Activated naive CD4-positive, alpha-beta T cell (primary cell): ENCODE data around the gene GIGYF2.

Source experiments
- DNase-seq, 4 experiments: peaks; one replicate each; lab custom pipeline; 2025; lab: John Stamatoyannopoulos, UW

GIGYF2 gene

GRCh38 chr2:232869138-232870017 is 172.2 kb downstream of the GIGYF2 start:
- DNase-seq: no peak

- DNase-seq: no peak
Measured at GRCh38 chr2:232870018-232870765, 173.1 kb downstream of the GIGYF2 start, which contains the start of gene SNORC. Gene SNORC (plus strand): TSS chr2:232870264. CDS start chr2:232870342, 78 bp downstream.

DNA sequence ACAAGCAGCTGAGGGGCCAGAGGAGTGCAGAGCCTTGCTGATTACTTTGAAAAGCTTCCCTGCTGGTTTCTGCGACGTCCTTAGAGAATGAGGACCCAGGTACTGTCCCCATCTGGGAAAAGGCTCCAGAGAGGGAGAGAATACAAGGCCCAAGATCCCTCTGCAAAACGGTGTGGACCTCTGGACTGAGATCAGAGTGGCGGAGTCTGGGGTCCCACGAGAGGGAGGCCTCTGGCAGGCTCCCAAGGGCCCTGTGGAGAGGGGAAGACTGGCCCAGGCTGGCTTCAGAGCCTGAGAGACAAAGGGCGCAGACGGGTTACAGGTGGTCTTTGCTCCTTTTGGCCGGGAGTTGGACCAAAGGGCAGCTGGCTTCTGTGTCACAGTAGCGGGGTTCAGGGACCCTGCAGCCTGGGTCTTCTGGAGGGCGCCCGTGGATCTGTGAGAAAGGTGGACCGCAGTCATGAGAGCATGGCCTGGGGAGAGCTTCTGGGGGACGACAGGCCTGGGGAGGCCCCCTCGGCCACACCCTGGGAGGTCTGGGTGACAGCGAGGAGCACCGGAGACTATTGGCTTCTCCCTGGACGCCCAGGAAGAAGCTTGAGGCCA is 173.7 kb downstream of the GIGYF2 start:
- DNase-seq: no peak

DNA sequence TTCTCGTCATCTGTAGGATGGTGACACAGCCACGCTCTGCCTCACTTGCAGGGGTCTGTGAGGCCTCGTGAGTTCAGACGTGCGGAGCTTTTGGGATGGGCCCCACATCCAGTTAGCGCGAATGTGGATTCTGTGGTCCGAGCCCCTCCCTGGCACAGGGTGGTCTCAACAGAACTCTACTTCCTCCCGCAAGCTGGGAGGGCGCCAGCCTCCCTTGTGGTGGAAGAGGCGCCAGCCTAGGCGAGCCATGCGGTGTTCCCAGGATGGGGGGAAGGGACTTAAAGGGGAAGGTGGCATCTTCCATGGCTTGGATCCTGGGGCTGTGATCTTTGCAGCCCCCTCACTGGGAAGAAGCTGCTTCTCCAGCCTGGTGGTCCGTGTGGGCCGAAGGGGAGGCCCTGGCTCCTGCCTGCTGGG is 174.3 kb downstream of the GIGYF2 start:
- DNase-seq: no peak

GRCh38 chr2:232871835-232872736 is 175.0 kb downstream of the GIGYF2 start:
- DNase-seq: no peak

- no peak for DNase-seq
Measured at GRCh38 chr2:232872826-232873225, 175.7 kb downstream of the GIGYF2 start.

- no peak for DNase-seq
Measured at GRCh38 chr2:232873292-232873908, 176.3 kb downstream of the GIGYF2 start.

DNA sequence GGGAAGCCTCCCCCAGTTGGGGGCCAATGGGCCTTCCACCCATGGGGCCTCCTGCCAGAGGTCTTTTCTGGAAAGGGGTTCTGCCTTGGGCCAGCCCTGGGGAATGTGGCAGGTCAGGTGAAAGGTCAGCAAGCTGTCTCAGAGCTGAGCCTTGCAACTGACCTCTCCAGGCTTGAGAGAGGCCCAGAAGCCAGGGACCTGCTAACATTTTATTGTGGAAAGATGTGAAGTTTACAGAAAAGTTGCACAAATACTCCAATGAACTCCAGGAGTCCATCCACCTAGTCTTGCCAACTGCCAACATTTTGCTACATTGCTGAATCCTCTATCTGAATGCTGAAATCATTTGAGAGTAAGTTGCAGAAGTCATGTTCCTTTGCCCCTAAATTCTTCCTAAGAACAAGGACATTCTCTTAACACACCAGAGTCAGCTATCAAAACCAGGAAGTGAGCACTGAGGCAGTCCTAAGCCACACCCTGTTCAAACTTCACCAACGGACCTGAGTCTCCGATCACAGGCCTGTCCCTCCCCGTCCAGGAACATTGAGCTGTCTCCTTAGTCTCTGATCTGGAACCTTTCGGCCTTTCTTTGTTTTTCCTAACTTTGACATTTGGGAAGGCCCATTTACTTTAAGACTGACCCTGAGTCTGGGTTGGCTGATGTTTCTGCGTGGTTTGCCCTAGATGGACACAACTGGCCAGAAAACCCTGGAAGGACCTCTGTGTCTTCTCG is 176.9 kb downstream of the GIGYF2 start:
- DNase-seq: no peak

DNA sequence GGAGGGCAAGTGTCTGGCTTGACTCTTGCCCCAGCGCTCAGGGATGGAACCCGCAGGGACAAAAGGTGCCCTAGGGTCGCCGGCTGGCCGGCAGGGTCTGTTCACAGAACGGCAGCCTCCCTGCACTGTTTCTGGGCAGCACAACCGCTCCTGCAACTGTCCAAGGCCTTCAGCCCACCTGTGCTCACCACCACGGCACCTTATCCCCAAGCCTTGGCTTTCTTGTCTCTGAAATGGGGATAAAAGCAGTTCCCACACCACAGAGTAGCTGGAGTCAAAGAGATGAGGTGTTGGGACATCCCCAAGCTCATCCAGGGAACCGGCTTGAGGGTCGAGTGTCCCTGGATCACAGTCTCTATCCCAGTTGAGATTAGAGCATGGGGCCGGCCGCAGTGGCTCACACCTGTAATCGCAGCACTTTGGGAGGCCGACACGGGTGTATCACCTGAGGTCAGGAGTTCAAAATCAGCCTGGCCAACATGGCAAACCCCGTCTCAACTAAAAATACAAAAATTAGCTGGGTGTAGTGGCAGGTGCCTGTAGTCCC is 177.6 kb downstream of the GIGYF2 start:
- no peak for DNase-seq

DNA sequence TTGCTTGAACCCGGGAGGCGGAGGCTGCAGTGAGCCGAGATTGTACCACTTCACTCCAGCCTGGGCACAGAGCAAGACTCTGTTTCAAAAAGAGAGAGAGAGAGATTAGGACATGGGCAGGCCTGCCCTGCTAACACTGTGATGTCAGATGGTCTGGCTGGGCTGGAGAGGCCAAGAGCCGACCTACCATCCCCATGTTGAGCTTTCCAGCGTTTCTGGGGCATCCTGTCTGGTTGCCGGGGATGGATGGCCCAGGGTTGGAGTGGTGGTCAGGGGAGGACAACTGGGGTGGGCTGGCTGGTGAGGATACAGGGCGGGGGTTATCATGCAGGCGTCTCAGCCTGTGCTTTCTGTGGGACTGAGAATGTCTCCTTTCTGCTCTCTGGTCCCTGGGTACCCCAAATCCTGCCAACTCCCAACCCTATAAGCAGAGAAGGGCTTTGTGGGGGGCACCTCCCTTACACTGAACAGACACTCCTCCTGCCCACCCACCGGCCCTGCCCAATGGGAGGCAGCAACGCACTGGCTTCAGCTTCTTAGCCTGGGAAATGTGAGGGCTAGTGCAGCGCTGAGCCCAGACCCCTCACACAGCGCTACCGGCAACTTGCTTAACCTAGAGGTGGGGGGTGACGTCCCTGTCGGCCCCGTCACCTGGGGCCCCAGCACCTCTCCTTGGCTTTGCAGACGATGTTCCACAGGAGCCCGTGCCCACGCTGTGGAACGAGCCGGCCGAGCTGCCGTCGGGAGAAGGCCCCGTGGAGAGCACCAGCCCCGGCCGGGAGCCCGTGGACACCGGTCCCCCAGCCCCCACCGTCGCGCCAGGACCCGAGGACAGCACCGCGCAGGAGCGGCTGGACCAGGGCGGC is 178.4 kb downstream of the GIGYF2 start:
- no peak for DNase-seq

GRCh38 chr2:232876161-232876977 is 179.2 kb downstream of the GIGYF2 start:
- DNase-seq: no peak

GRCh38 chr2:232876978-232877441 is 179.9 kb downstream of the GIGYF2 start:
- DNase-seq: no peak

DNA sequence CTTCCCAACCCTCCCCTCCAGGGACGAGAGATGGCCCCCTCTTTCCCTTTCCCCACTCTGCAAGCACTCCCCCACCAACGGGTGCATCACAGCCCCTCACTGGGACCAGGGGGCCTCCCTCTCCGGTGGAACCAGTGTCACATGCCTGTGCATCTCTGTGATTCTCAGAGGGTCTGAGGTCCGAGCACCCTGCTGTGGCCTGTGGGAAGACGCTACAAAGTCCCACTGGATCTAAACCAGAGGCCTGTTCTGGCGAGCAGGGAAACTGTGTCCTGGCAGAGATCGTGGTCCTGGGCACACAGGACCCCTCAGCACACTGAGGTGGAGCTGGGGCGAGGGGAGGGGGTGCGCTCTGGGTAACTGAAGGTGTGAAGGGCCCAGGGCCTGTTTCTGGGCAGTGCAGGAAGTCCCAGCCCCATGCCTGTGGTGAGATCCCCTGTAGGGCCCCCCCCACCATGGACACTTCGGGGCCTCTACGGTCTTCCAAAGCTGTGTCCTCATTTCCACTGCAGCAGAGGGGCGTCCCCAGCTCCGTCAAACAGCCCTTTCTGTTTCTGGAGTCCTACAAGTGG is 180.9 kb downstream of the GIGYF2 start:
- no peak for DNase-seq

- no peak for DNase-seq
Measured at GRCh38 chr2:232878855-232879617, 181.9 kb downstream of the GIGYF2 start.

DNA sequence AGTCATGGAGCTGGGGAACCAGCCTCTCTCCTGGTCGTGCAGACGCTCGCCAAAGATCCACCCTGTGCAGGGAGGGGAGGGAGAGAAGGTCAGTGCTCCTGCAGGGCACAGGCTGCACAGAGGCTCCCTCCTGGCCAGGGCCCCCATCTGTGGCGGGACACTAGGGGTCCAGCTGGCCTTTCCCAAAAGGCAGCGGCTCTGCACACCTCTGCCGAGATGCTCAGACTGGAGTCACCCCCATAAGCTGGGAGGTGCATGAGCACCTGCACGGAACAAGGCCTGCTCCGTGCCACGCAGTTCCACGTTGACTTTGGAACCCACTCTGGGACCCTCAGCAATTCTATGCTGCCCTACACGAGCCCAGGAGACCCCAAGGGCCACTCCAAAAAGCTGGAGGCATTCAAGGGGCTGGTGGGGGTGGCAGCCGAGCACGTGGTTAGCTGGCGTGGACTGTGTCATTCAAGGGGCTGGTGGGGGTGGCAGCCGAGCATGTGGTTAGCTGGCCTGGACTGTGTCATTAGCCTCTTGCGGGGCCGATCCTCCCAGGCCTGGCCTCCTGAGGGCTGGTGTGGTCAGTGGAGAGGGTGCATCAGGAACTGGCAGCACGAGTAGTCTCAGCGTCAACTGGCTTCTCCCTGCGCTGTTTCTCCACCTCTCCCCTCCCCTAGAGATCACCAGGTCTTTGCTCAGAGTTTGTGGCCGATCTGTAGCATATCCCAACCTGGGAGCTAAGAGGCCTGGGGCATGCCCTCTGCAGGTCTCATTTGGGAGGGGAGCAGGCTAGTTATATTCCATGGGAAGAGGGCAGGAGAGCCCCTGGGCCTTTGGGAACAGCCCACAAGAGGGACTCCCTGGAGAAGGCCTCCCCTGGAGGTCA is 182.7 kb downstream of the GIGYF2 start:
- no peak for DNase-seq

DNA sequence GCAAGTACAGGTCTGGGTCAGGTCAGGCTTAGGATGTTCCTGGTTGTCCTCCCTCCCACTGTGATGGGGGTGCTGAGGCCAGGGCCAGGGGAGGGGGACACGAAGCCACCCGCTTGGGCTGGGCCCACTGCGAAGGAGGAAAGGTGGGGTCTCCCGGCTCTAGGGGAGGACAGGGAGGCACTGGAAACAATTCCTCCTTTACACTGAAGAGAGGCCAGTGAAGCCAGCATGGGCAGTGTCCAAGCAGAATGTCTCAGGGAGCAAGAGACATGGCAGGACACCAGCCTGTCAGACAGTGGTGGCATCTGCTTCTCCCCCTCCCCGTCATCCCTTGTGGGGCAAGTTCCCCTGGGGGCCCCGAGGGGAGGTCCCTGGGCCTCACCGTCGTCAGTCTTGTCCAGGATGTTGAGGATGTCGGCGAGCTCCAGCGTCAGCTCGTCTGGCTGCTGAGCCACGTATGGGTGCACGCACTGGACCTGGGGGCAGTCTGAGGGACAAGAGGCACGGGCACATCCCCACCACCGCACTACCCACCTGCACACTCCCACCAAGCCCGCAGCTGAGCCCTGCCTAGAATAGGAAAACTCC is 183.7 kb downstream of the GIGYF2 start:
- DNase-seq: no peak
